HG03280 (cell line): ENCODE measurements around the gene PVALEF.

Experiments used
- ATAC-seq: cut with Tn5 transposase; IDR thresholded peaks from one replicate; pipeline ENCODE4 v1.9.1; 2021; ENCODE audit warnings: mild to moderate bottlenecking, moderate library complexity; ENCODE audit not compliant: unreplicated experiment

The PVALEF gene

GRCh38 chr17:81194225-81194760 is 29.0 kb downstream of the PVALEF start:
- ATAC-seq: no peak

- ATAC-seq: no peak
Observed at GRCh38 chr17:81194941-81195901, 29.9 kb downstream of the PVALEF start.

- ATAC-seq: no peak
Observed at GRCh38 chr17:81195941-81196495, 30.7 kb downstream of the PVALEF start.

GRCh38 chr17:81196505-81197408 is 31.4 kb downstream of the PVALEF start:
- no peak for ATAC-seq

GRCh38 chr17:81197409-81197795 is 32.1 kb downstream of the PVALEF start:
- no peak for ATAC-seq

- ATAC-seq: no peak
Observed at GRCh38 chr17:81197831-81198490, 32.7 kb downstream of the PVALEF start.

- no peak for ATAC-seq
Observed at GRCh38 chr17:81198826-81199481, 33.6 kb downstream of the PVALEF start.

GRCh38 chr17:81199482-81199830 is 34.1 kb downstream of the PVALEF start:
- no peak for ATAC-seq

GRCh38 chr17:81200201-81200600 is 34.9 kb downstream of the PVALEF start:
- no peak for ATAC-seq

- ATAC-seq: no peak
Observed at GRCh38 chr17:81200695-81201580, 35.6 kb downstream of the PVALEF start.

- ATAC-seq: no peak
Observed at GRCh38 chr17:81202318-81202717, 37.0 kb downstream of the PVALEF start.

GRCh38 chr17:81203136-81203535 is 37.8 kb downstream of the PVALEF start:
- no peak for ATAC-seq

- no peak for ATAC-seq
Observed at GRCh38 chr17:81204578-81204977, 39.3 kb downstream of the PVALEF start.

GRCh38 chr17:81206166-81206565 is 40.9 kb downstream of the PVALEF start:
- no peak for ATAC-seq

- no peak for ATAC-seq
Observed at GRCh38 chr17:81206657-81207056, 41.4 kb downstream of the PVALEF start.

GRCh38 chr17:81207610-81208581 is 42.6 kb downstream of the PVALEF start:
- no peak for ATAC-seq

- ATAC-seq: no peak
Observed at GRCh38 chr17:81208651-81209050, 43.3 kb downstream of the PVALEF start.

GRCh38 chr17:81209141-81209540 is 43.8 kb downstream of the PVALEF start:
- no peak for ATAC-seq
